ENCODE measurements around the gene NCOA7.

Gene NCOA7

GRCh38 chr6:125784365-125784764 is 6.4 kb upstream of the NCOA7 start:
- no peaks in the 10 kb centered on the region for H3K36me3 ChIP-seq (ENCODE audit: insufficient read depth, low read depth, low read length)
- H3K27ac ChIP-seq (ENCODE audit: low read length) = no peak overlapping the region
- no peaks in the 10 kb centered on the region for H3K27me3 ChIP-seq (ENCODE audit: insufficient read depth, low read length)
- H3K9ac ChIP-seq (ENCODE audit: low read depth, low read length) = no peak overlapping the region
- no peaks in the 10 kb centered on the region for H3K9me3 ChIP-seq (ENCODE audit: insufficient read depth, low read depth, low read length)
- peaks cover 6% of the 10 kb centered on the region; the same call in 1 of the 2 replicates for H3K4me1 ChIP-seq (ENCODE audit: insufficient read depth, low read length)
- no peak overlapping the region for H3K4me3 ChIP-seq (ENCODE audit: low read length)

DNA sequence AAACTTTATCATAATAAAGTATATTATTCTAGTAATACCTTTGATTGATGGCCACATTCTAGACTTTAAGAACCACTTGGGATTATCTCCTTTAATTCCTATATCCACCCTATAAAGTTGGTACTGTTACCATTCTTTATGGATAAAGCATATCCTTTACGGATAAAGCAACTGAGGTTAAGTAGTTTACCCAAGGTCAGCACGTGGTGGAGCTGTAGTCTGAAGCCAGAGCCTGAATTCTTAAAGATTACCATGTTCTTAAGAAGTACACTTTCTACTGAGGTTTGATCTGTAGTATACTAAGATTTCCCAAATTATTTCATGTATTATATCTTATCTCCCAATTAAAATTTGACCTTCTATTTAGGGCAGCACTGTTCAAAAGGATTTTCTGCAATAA is 3.0 kb upstream of the NCOA7 start:
- H3K27ac ChIP-seq (ENCODE audit: low read length) = no peak overlapping the region
- H3K27me3 ChIP-seq (ENCODE audit: insufficient read depth, low read length) = peaks cover 7% of the 10 kb centered on the region
- peaks cover 15% of the 10 kb centered on the region; the same call in 1 of the 2 replicates for H3K4me1 ChIP-seq (ENCODE audit: insufficient read depth, low read length)
- H3K4me3 ChIP-seq (ENCODE audit: low read length) = no peak overlapping the region
- no peaks in the 10 kb centered on the region for H3K9me3 ChIP-seq (ENCODE audit: insufficient read depth, low read depth, low read length)
- H3K9ac ChIP-seq (ENCODE audit: low read depth, low read length) = no peak overlapping the region
- no peaks in the 10 kb centered on the region for H3K36me3 ChIP-seq (ENCODE audit: insufficient read depth, low read depth, low read length)

GRCh38 chr6:125789167-125789566 is 1.6 kb upstream of the NCOA7 start:
- Histone ChIP-seq H3K36me3 (ENCODE audit: insufficient read depth, low read depth, low read length) (no peaks in the 10 kb centered on the region), H3K4me1 (ENCODE audit: insufficient read depth, low read length) (peaks cover 18% of the 10 kb centered on the region; the same call in 1 of the 2 replicates), H3K27me3 (ENCODE audit: insufficient read depth, low read length) (peaks cover 7% of the 10 kb centered on the region), H3K4me3 (ENCODE audit: low read length) (peak overlapping the region; percentile 89; the same call in 1 of the 2 replicates), H3K9me3 (ENCODE audit: insufficient read depth, low read depth, low read length) (no peaks in the 10 kb centered on the region), H3K9ac (ENCODE audit: low read depth, low read length) (no peak overlapping the region), H3K27ac (ENCODE audit: low read length) (no peak overlapping the region)

- H3K36me3 ChIP-seq (ENCODE audit: insufficient read depth, low read depth, low read length) = no peaks in the 10 kb centered on the region
- H3K9ac ChIP-seq (ENCODE audit: low read depth, low read length) = peak overlapping the region; percentile 71; the same call in 1 of the 2 replicates
- H3K4me1 ChIP-seq (ENCODE audit: insufficient read depth, low read length) = peaks cover 18% of the 10 kb centered on the region; the same call in 1 of the 2 replicates
- peak overlapping the region; percentile 89 for H3K4me3 ChIP-seq (ENCODE audit: low read length)
- peaks cover 7% of the 10 kb centered on the region for H3K27me3 ChIP-seq (ENCODE audit: insufficient read depth, low read length)
- H3K9me3 ChIP-seq (ENCODE audit: insufficient read depth, low read depth, low read length) = no peaks in the 10 kb centered on the region
- H3K27ac ChIP-seq (ENCODE audit: low read length) = no peak overlapping the region
These were observed 993 bp upstream of the NCOA7 start for GRCh38 chr6:125789576-125790357.

- Histone ChIP-seq H3K27me3 (ENCODE audit: insufficient read depth, low read length) (peaks cover 7% of the 10 kb centered on the region), H3K9ac (ENCODE audit: low read depth, low read length) (peak overlapping the region; percentile 71; the same call in 1 of the 2 replicates), H3K9me3 (ENCODE audit: insufficient read depth, low read depth, low read length) (no peaks in the 10 kb centered on the region), H3K36me3 (ENCODE audit: insufficient read depth, low read depth, low read length) (no peaks in the 10 kb centered on the region), H3K27ac (ENCODE audit: low read length) (no peak overlapping the region), H3K4me3 (ENCODE audit: low read length) (peak overlapping the region; percentile 89), H3K4me1 (ENCODE audit: insufficient read depth, low read length) (peaks cover 18% of the 10 kb centered on the region; the same call in 1 of the 2 replicates)
These were observed 525 bp downstream of the NCOA7 start for GRCh38 chr6:125791151-125791819.

- no peak overlapping the region for H3K27ac ChIP-seq (ENCODE audit: low read length)
- no peaks in the 10 kb centered on the region for H3K9me3 ChIP-seq (ENCODE audit: insufficient read depth, low read depth, low read length)
- H3K36me3 ChIP-seq (ENCODE audit: insufficient read depth, low read depth, low read length) = no peaks in the 10 kb centered on the region
- H3K9ac ChIP-seq (ENCODE audit: low read depth, low read length) = no peak overlapping the region
- H3K27me3 ChIP-seq (ENCODE audit: insufficient read depth, low read length) = peaks cover 7% of the 10 kb centered on the region
- H3K4me3 ChIP-seq (ENCODE audit: low read length) = peak overlapping the region; percentile 89
- H3K4me1 ChIP-seq (ENCODE audit: insufficient read depth, low read length) = peaks cover 18% of the 10 kb centered on the region; the same call in 1 of the 2 replicates
These were observed 1.0 kb downstream of the NCOA7 start for GRCh38 chr6:125791820-125792165.

DNA sequence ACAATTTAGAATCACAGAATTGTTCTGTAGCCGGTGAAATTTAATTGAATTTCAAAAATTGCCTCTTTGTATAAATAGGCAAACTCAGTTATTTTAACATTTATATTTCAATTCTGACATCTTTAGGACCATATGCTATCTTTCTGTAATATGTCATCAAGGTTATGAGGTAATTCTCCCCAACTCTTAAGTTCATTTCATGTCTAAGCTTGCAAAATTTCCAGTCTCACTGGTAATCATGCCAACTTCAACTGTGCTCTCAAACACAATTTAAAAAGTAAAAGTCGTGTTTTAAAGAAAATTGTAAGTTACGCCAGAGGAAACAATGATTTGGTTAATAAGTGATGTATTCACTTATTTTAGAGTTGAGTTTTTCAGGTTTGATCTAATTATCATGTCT is 1.4 kb downstream of the NCOA7 start:
- H3K9me3 ChIP-seq (ENCODE audit: insufficient read depth, low read depth, low read length) = no peaks in the 10 kb centered on the region
- peaks cover 7% of the 10 kb centered on the region for H3K27me3 ChIP-seq (ENCODE audit: insufficient read depth, low read length)
- no peaks in the 10 kb centered on the region for H3K36me3 ChIP-seq (ENCODE audit: insufficient read depth, low read depth, low read length)
- H3K27ac ChIP-seq (ENCODE audit: low read length) = no peak overlapping the region
- peaks cover 18% of the 10 kb centered on the region; the same call in 1 of the 2 replicates for H3K4me1 ChIP-seq (ENCODE audit: insufficient read depth, low read length)
- H3K4me3 ChIP-seq (ENCODE audit: low read length) = peak overlapping the region; percentile 89; the same call in 1 of the 2 replicates
- no peak overlapping the region for H3K9ac ChIP-seq (ENCODE audit: low read depth, low read length)

GRCh38 chr6:125792680-125793079 is 1.9 kb downstream of the NCOA7 start:
- Histone ChIP-seq H3K4me3 (ENCODE audit: low read length) (no peak overlapping the region), H3K36me3 (ENCODE audit: insufficient read depth, low read depth, low read length) (no peaks in the 10 kb centered on the region), H3K27ac (ENCODE audit: low read length) (no peak overlapping the region), H3K9ac (ENCODE audit: low read depth, low read length) (no peak overlapping the region), H3K9me3 (ENCODE audit: insufficient read depth, low read depth, low read length) (no peaks in the 10 kb centered on the region), H3K4me1 (ENCODE audit: insufficient read depth, low read length) (peaks cover 18% of the 10 kb centered on the region; the same call in 1 of the 2 replicates), H3K27me3 (ENCODE audit: insufficient read depth, low read length) (peaks cover 7% of the 10 kb centered on the region)

GRCh38 chr6:125793280-125793679 is 2.5 kb downstream of the NCOA7 start:
- Histone ChIP-seq H3K9me3 (ENCODE audit: insufficient read depth, low read depth, low read length) (no peaks in the 10 kb centered on the region), H3K27ac (ENCODE audit: low read length) (no peak overlapping the region), H3K4me1 (ENCODE audit: insufficient read depth, low read length) (peaks cover 18% of the 10 kb centered on the region), H3K4me3 (ENCODE audit: low read length) (no peak overlapping the region), H3K9ac (ENCODE audit: low read depth, low read length) (no peak overlapping the region), H3K36me3 (ENCODE audit: insufficient read depth, low read depth, low read length) (no peaks in the 10 kb centered on the region), H3K27me3 (ENCODE audit: insufficient read depth, low read length) (peaks cover 7% of the 10 kb centered on the region)

GRCh38 chr6:125793863-125794262 is 3.1 kb downstream of the NCOA7 start:
- Histone ChIP-seq H3K36me3 (ENCODE audit: insufficient read depth, low read depth, low read length) (no peaks in the 10 kb centered on the region), H3K9me3 (ENCODE audit: insufficient read depth, low read depth, low read length) (no peaks in the 10 kb centered on the region), H3K4me1 (ENCODE audit: insufficient read depth, low read length) (peaks cover 18% of the 10 kb centered on the region), H3K27me3 (ENCODE audit: insufficient read depth, low read length) (peaks cover 7% of the 10 kb centered on the region), H3K27ac (ENCODE audit: low read length) (no peak overlapping the region), H3K9ac (ENCODE audit: low read depth, low read length) (no peak overlapping the region), H3K4me3 (ENCODE audit: low read length) (no peak overlapping the region)

- no peak overlapping the region for H3K27ac ChIP-seq (ENCODE audit: low read length)
- H3K9me3 ChIP-seq (ENCODE audit: insufficient read depth, low read depth, low read length) = no peaks in the 10 kb centered on the region
- no peak overlapping the region for H3K4me3 ChIP-seq (ENCODE audit: low read length)
- peaks cover 13% of the 10 kb centered on the region for H3K4me1 ChIP-seq (ENCODE audit: insufficient read depth, low read length)
- H3K27me3 ChIP-seq (ENCODE audit: insufficient read depth, low read length) = peaks cover 7% of the 10 kb centered on the region
- H3K36me3 ChIP-seq (ENCODE audit: insufficient read depth, low read depth, low read length) = no peaks in the 10 kb centered on the region
- H3K9ac ChIP-seq (ENCODE audit: low read depth, low read length) = no peak overlapping the region
These were observed 3.8 kb downstream of the NCOA7 start for GRCh38 chr6:125794342-125795137.
